Spleen (tissue), 7 donors: ENCODE measurements around the gene ITIH1.

Source experiments
- POLR2A ChIP-seq, 3 donors: fragments of 450-650 bp; IDR thresholded peaks; one replicate each; pipeline ENCODE4 v1.5.1; 2017; ENCODE audit warnings: antibody characterized with exemption in 3 of 3, mild to moderate bottlenecking in 1 of 3
- POLR2AphosphoS5 ChIP-seq, 3 donors: sonication (generic); formaldehyde crosslinking; IDR thresholded peaks; one replicate each; pipeline ENCODE4 v1.5.1; 2017; ENCODE audit warnings: antibody characterized with exemption in 3 of 3
- TF ChIP-seq, protein P1 (sequence below), 11 experiments: fragments of 200-600 bp in 7 of 11; fragments of 450-650 bp in 4 of 11; sonication (generic) in 4 of 11; IDR thresholded peaks in 8 of 11; conservative IDR thresholded peaks in 3 of 11; 1 replicate in 7 of 11; 2 replicates in 4 of 11; pipeline versions ENCODE4 v1.4.0 to v1.8.0; 2016 to 2021; ENCODE audit warnings: antibody characterized with exemption in 11 of 11, inconsistent platforms in 4 of 11, mild to moderate bottlenecking in 1 of 11
- donor health status: DM: no; HTN: no; CAD: no; lungs with moderate emphysema.
- donor health status: DM: no; HTN: no; CAD: no.
- donor health status: DM: no; HTN: no; CAD: no.

DNA sequence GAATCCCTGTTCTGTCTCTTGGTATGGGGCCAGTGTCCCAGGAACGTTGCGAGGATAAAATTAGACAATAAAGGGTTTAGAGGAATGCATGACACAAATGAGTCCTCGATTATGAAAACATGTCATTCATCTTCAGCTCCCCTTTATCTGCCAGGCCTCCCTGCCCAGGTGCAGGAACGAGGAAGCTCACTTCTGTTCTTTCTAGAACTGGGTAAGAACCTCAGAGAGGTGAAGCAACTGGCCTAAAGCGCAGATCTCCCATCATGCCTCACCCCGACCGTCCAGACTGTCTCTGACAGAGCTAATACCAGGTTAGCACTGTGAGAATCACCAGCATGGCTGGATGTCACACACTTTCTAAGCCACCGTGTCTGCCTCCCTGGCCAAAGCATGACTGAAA, 1.5 kb upstream of the ITIH1 start:
- TF ChIP-seq, protein P1, sequence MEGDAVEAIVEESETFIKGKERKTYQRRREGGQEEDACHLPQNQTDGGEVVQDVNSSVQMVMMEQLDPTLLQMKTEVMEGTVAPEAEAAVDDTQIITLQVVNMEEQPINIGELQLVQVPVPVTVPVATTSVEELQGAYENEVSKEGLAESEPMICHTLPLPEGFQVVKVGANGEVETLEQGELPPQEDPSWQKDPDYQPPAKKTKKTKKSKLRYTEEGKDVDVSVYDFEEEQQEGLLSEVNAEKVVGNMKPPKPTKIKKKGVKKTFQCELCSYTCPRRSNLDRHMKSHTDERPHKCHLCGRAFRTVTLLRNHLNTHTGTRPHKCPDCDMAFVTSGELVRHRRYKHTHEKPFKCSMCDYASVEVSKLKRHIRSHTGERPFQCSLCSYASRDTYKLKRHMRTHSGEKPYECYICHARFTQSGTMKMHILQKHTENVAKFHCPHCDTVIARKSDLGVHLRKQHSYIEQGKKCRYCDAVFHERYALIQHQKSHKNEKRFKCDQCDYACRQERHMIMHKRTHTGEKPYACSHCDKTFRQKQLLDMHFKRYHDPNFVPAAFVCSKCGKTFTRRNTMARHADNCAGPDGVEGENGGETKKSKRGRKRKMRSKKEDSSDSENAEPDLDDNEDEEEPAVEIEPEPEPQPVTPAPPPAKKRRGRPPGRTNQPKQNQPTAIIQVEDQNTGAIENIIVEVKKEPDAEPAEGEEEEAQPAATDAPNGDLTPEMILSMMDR (IDR thresholded peaks at IDR 0.05 in 8 of 11, conservative IDR thresholded peaks at IDR 0.05 in 3 of 11) = no peak
- TF ChIP-seq POLR2AphosphoS5 (IDR thresholded peaks at IDR 0.05) (no peak), POLR2A (IDR thresholded peaks at IDR 0.05) (no peak)
